ENCODE data around the gene HOXD8. TPM values are rescaled to one million over a fixed set of nuclear protein-coding genes. Genes with fewer than 3 reads are reported as not detected.

Gene HOXD8
- total RNA-seq, 1 experiment from 2014 or later = not detected

- Histone ChIP-seq H3K27ac (ENCODE audit: low read length) (no peak overlapping the region), H3K36me3 (ENCODE audit: control insufficient read depth, insufficient read depth, low read length) (no peaks in the 10 kb centered on the region), H3K27me3 (ENCODE audit: control insufficient read depth, insufficient read depth, low read length) (no peaks in the 10 kb centered on the region), H3K4me3 (ENCODE audit: low read depth in 2 of 2, low read length in 2 of 2) (peak overlapping the region in 1 of 2 experiments; percentile 33; a peak in 1 of 4 replicates), H3K4me1 (ENCODE audit: control insufficient read depth, insufficient read depth, low read length) (peaks cover 5% of the 10 kb centered on the region), H3K9me3 (ENCODE audit: control insufficient read depth, insufficient read depth, low read depth, low read length) (no peaks in the 10 kb centered on the region)
- ATAC-seq (no peak), DNase-seq (ENCODE audit: low read depth, low spot score) (no peak)
- TF ChIP-seq TCF7L2 (IDR thresholded peaks at IDR 0.05; ENCODE audit: low read depth, low read length) (no peak), CTCF (IDR thresholded peaks at IDR 0.05) (no peak), SIN3A (IDR thresholded peaks at IDR 0.05; ENCODE audit: borderline replicate concordance, insufficient read depth, low read depth, low read length) (no peak), POLR2AphosphoS5 (IDR thresholded peaks at IDR 0.05; ENCODE audit: low read depth, low read length) (no peak), REST (IDR thresholded peaks at IDR 0.05; ENCODE audit: insufficient read depth in 1 of 2, low read depth in 2 of 2, low read length in 1 of 2) (no peak)
- in situ Hi-C loops (cut with HindIII; ENCODE audit: low pct_unique_long_range_greater_than_20kb, low sequenced_read_pairs) (no loop called here), intact Hi-C loops (cut with micrococcal nuclease; ENCODE audit: unreplicated experiment) (loop anchor here (10.0 kb wide), 1 partner anchor 693 kb away; no protein-coding TSS in a partner anchor)
- ChIA-PET CTCF (no interaction called here), POLR2A (no interaction called here)
- BruUV-seq (replicated peaks) = no TSS peak
Measured at GRCh38 chr2:176122052-176122682, 7.3 kb upstream of the HOXD8 start.

- H3K27me3 ChIP-seq (ENCODE audit: control insufficient read depth, insufficient read depth, low read length) = no peaks in the 10 kb centered on the region
- in situ Hi-C loops (cut with HindIII; ENCODE audit: low pct_unique_long_range_greater_than_20kb, low sequenced_read_pairs) = no loop called here
- CTCF ChIA-PET = no interaction called here
Measured at GRCh38 chr2:176122683-176123410, 6.7 kb upstream of the HOXD8 start, which contains the start of gene HOXD9. HOXD9 (plus strand) TSS chr2:176122719; CDS start chr2:176122769, 50 bp downstream.

More at GRCh38 chr2:176122683-176123410, 6.7 kb upstream of the HOXD8 start, which contains the start of gene HOXD9:
- no peak for DNase-seq (ENCODE audit: low read depth, low spot score)
- peak within 1 kb of the TSS in 1 of 2 experiments; percentile 33; a peak in 1 of 4 replicates for H3K4me3 ChIP-seq (ENCODE audit: low read depth in 2 of 2, low read length in 2 of 2)
- no peak for TF ChIP-seq POLR2AphosphoS5 (IDR thresholded peaks at IDR 0.05; ENCODE audit: low read depth, low read length)
- no peak for TF ChIP-seq REST (IDR thresholded peaks at IDR 0.05; ENCODE audit: insufficient read depth in 1 of 2, low read depth in 2 of 2, low read length in 1 of 2)
- no peak for TF ChIP-seq CTCF (IDR thresholded peaks at IDR 0.05)
- TF ChIP-seq TCF7L2 (IDR thresholded peaks at IDR 0.05; ENCODE audit: low read depth, low read length) = no peak
- TF ChIP-seq SIN3A (IDR thresholded peaks at IDR 0.05; ENCODE audit: borderline replicate concordance, insufficient read depth, low read depth, low read length) = no peak
- H3K9me3 ChIP-seq (ENCODE audit: control insufficient read depth, insufficient read depth, low read depth, low read length) = no peaks in the 10 kb centered on the region
- intact Hi-C loops (cut with micrococcal nuclease; ENCODE audit: unreplicated experiment) = loop anchor here (10.0 kb wide), 1 partner anchor 692 kb away; no protein-coding TSS in a partner anchor
- POLR2A ChIA-PET = no interaction called here
- H3K4me1 ChIP-seq (ENCODE audit: control insufficient read depth, insufficient read depth, low read length) = peaks cover 7% of the 10 kb centered on the region
- no peak within 1 kb of the TSS for H3K27ac ChIP-seq (ENCODE audit: low read length)
- no TSS peak for BruUV-seq (replicated peaks)
- no peak for ATAC-seq
- H3K36me3 ChIP-seq (ENCODE audit: control insufficient read depth, insufficient read depth, low read length) = no peaks in the 10 kb centered on the region
